Measurements from ENCODE around the gene TMEM131L.

The TMEM131L gene

DNA sequence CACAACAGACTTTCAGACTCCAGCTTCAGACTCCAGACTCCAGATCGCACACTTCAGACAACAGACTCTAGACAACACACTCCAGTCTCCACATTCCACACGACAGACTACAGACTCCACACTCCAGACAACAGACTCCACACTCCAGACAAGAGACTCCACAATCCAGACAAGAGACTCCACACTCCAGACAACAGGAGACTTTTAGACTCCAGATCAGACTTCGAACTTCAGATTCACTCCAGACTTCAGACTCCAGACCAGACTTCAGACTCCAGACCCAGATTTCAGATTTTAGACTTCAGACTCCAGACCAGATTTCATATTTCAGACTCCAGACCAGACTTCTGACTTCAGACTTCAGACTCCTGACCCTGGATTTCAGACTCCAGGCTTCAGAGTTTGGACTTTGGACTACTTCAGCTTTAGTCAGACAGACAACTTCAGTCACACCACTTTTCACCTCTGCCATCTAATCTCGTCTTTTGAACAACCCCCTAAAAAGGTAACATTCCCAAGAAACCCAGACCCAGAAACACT is 188.9 kb downstream of the TMEM131L start:
- Histone ChIP-seq H3K79me2 (ENCODE audit: control insufficient read depth, low read length) (no peaks in the 10 kb centered on the region), H4K20me1 (ENCODE audit: control insufficient read depth, insufficient read depth, low read depth, low read length) (no peaks in the 10 kb centered on the region), H3K4me3 (ENCODE audit: low read length) (no peak overlapping the region), H3K36me3 (ENCODE audit: control insufficient read depth, low read length) (no peaks in the 10 kb centered on the region), H3K27ac (ENCODE audit: low read depth, low read length) (no peak overlapping the region), H3F3A (ENCODE audit: control insufficient read depth, insufficient read depth) (no peaks in the 10 kb centered on the region), H3K27me3 (ENCODE audit: control insufficient read depth, low read length) (peaks cover 3% of the 10 kb centered on the region; the same call in 1 of the 2 replicates), H3K9me2 (replicated peaks; ENCODE audit: control insufficient read depth, low read length) (no peaks in the 10 kb centered on the region), H3K4me1 (ENCODE audit: control insufficient read depth, low read length) (peaks cover 13% of the 10 kb centered on the region), H3K9me3 (ENCODE audit: control insufficient read depth, insufficient read depth, low read length) (no peaks in the 10 kb centered on the region), H3K4me2 (ENCODE audit: low read length) (no peak overlapping the region)
- TF ChIP-seq, protein P1, sequence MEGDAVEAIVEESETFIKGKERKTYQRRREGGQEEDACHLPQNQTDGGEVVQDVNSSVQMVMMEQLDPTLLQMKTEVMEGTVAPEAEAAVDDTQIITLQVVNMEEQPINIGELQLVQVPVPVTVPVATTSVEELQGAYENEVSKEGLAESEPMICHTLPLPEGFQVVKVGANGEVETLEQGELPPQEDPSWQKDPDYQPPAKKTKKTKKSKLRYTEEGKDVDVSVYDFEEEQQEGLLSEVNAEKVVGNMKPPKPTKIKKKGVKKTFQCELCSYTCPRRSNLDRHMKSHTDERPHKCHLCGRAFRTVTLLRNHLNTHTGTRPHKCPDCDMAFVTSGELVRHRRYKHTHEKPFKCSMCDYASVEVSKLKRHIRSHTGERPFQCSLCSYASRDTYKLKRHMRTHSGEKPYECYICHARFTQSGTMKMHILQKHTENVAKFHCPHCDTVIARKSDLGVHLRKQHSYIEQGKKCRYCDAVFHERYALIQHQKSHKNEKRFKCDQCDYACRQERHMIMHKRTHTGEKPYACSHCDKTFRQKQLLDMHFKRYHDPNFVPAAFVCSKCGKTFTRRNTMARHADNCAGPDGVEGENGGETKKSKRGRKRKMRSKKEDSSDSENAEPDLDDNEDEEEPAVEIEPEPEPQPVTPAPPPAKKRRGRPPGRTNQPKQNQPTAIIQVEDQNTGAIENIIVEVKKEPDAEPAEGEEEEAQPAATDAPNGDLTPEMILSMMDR (IDR thresholded peaks at IDR 0.05; ENCODE audit: low read depth, low read length, poor library complexity, severe bottlenecking) = no peak
- no peak for TF ChIP-seq EZH2phosphoT487 (IDR thresholded peaks at IDR 0.05; ENCODE audit: borderline replicate concordance, low read length)

- no peak overlapping the region for H3K27ac ChIP-seq (ENCODE audit: low read depth, low read length)
- no peaks in the 10 kb centered on the region for H3K36me3 ChIP-seq (ENCODE audit: control insufficient read depth, low read length)
- TF ChIP-seq EZH2phosphoT487 (IDR thresholded peaks at IDR 0.05; ENCODE audit: borderline replicate concordance, low read length) = no peak
- TF ChIP-seq, protein P1 (IDR thresholded peaks at IDR 0.05; ENCODE audit: low read depth, low read length, poor library complexity, severe bottlenecking) = no peak
- H3K4me1 ChIP-seq (ENCODE audit: control insufficient read depth, low read length) = peaks cover 13% of the 10 kb centered on the region
- H3F3A ChIP-seq (ENCODE audit: control insufficient read depth, insufficient read depth) = no peaks in the 10 kb centered on the region
- H3K79me2 ChIP-seq (ENCODE audit: control insufficient read depth, low read length) = no peaks in the 10 kb centered on the region
- H3K4me2 ChIP-seq (ENCODE audit: low read length) = no peak overlapping the region
- H3K27me3 ChIP-seq (ENCODE audit: control insufficient read depth, low read length) = peaks cover 3% of the 10 kb centered on the region; the same call in 1 of the 2 replicates
- H3K9me3 ChIP-seq (ENCODE audit: control insufficient read depth, insufficient read depth, low read length) = no peaks in the 10 kb centered on the region
- no peak overlapping the region for H3K4me3 ChIP-seq (ENCODE audit: low read length)
- no peaks in the 10 kb centered on the region for H3K9me2 ChIP-seq (replicated peaks; ENCODE audit: control insufficient read depth, low read length)
- no peaks in the 10 kb centered on the region for H4K20me1 ChIP-seq (ENCODE audit: control insufficient read depth, insufficient read depth, low read depth, low read length)
Observed at GRCh38 chr4:153655928-153656327, 189.8 kb downstream of the TMEM131L start.

DNA sequence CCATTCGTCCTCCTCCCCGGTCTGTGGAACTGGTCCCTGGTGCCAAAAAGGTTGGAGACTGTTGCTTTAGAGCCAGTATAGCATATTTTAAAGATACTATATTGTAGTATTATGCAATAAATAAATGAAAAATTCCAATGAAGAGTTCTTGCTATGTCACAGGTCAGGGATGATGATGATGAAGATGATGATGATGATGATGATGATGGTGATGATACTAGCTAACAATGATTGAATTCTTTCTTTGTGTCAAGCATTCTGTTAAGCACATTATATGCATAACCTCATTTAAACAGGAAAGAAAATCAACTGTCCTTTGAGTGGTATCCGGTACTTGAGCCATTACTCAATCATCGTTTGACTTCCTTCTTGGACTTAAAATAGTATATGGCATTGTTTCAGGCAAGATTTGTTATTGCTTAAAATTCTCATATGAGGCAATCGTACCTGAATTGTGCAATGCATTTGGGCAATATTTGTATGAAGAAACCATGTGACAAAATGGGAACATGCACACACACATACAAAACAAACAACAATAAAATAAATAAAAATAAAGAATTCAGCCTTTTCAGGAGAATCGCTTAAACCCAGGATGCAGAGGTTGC is 195.2 kb downstream of the TMEM131L start:
- Histone ChIP-seq H3K9me2 (replicated peaks; ENCODE audit: control insufficient read depth, low read length) (no peaks in the 10 kb centered on the region; the same call in 1 of the 2 replicates), H3K4me3 (ENCODE audit: low read length) (no peak overlapping the region), H3K36me3 (ENCODE audit: control insufficient read depth, low read length) (no peaks in the 10 kb centered on the region), H3F3A (ENCODE audit: control insufficient read depth, insufficient read depth) (no peaks in the 10 kb centered on the region), H3K4me1 (ENCODE audit: control insufficient read depth, low read length) (no peaks in the 10 kb centered on the region), H3K9me3 (ENCODE audit: control insufficient read depth, insufficient read depth, low read length) (peaks cover 5% of the 10 kb centered on the region; the same call in 1 of the 2 replicates), H3K79me2 (ENCODE audit: control insufficient read depth, low read length) (no peaks in the 10 kb centered on the region), H3K27me3 (ENCODE audit: control insufficient read depth, low read length) (no peaks in the 10 kb centered on the region), H4K20me1 (ENCODE audit: control insufficient read depth, insufficient read depth, low read depth, low read length) (no peaks in the 10 kb centered on the region), H3K4me2 (ENCODE audit: low read length) (no peak overlapping the region), H3K27ac (ENCODE audit: low read depth, low read length) (no peak overlapping the region)
- TF ChIP-seq EZH2phosphoT487 (IDR thresholded peaks at IDR 0.05; ENCODE audit: borderline replicate concordance, low read length) = no peak
- TF ChIP-seq, protein P1 (IDR thresholded peaks at IDR 0.05; ENCODE audit: low read depth, low read length, poor library complexity, severe bottlenecking) = no peak
